Left renal pelvis (tissue), 4 donors: ENCODE measurements around the gene ABHD2. TPM values are rescaled to one million over a fixed set of nuclear protein-coding genes. Genes with fewer than 3 reads are reported as not detected.
"Not testable (repeated sequence)": the region's sequence is repeated elsewhere in the genome, so short reads cannot be mapped to it uniquely, and the experiment has no call there.

ENCODE experiments used
- DNase-seq, 4 donors: peaks; one replicate each; pipeline ENCODE4 v3.0.0-alpha.2; 2013; ENCODE audit warnings: low read depth in 4 of 4, low spot score in 3 of 4
- polyA plus RNA-seq, 4 donors: library from polyadenylated mRNA; unstranded; fragments of 120-200 nt; gene quantifications; one replicate each; pipeline ENCODE4 v1.2.1, GENCODE V29; 2013; ENCODE audit not compliant: insufficient read length in 4 of 4

The ABHD2 gene
- polyA plus RNA-seq, 4 donors, result 28.2 to 40.0 (median 29.6) TPM

GRCh38 chr15:89217031-89217430, 128.8 kb downstream of the ABHD2 start:
- no peak for DNase-seq

DNA sequence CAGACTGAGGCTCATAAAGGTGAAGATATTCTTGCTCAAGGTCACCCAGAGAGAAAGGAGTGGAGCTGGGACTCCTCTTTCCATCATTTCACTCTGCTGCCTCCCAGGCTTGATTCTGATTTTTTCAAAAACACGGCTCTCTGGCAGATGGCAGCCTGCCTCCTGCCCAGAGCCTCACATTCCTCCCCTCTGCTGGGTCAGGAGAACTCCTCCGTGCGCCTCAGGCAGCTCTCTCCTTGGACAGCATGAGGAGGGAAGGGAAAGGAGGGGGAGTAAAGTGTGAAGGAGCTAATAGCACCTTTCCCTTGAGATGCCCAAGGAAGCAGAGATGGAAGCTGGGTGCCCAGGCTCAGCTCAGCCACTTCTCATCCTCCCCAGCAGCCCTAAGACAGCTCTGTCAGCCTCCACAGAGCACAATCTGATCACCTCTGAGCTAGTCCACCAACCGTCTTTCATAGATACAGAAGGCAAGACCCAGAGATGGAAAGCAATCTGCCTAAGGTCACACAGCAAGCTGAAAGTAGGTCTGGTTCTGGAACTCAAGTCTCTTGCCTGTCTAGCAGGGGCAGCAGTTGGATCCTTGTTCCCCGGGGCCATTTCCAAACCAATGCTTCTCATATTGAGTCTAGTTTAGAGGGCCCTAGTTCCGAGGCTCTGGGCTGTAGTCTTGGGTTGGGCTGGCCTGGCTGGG, 129.6 kb downstream of the ABHD2 start:
- DNase-seq, result no peak

DNA sequence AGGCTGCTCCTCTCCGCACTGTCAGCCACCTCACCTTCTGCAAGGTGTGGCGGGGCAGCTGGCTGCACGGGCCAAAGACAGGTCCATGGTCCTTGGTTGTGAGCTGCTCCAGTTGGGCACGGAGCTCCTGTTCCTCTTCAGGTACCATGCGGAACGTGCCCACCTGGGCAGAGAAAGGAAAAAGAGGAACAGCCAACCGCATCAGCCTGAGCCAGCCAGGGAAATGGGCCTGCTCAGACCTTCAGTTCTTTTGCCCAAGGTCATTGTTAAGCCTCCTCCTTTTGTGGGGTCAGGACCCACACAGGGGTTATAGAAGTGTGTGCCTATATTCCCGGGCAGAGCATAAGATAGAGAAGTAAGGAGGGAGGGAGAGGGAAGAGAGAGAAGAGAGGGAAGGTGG, 130.3 kb downstream of the ABHD2 start:
- DNase-seq, result no peak

DNA sequence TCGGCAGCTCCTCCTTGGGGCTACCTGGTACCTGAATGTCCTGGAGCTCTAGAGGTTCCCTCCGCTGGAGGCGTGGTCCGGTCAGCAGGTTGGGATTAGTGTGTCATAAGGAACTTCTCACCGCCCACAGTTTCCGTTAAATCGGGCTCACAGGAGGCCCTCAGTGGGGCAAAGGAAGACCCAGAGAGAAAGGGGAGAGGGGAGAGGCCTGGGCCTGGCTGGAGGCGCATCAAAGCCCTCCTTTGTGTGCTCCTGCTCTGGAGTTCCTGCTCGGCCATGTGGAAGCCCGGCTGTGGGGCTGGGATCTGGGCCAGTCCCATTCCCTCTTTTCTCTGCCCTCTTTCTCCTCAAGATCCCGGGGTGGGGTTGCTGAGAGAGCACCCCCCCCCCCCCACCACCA, 133.3 kb downstream of the ABHD2 start, which contains the start of gene RLBP1:
RLBP1 (minus strand) TSS at position 37 of the 400 bp plus-strand sequence. CDS start 2,604 bp downstream, outside the sequence.
- no peak for DNase-seq

DNA sequence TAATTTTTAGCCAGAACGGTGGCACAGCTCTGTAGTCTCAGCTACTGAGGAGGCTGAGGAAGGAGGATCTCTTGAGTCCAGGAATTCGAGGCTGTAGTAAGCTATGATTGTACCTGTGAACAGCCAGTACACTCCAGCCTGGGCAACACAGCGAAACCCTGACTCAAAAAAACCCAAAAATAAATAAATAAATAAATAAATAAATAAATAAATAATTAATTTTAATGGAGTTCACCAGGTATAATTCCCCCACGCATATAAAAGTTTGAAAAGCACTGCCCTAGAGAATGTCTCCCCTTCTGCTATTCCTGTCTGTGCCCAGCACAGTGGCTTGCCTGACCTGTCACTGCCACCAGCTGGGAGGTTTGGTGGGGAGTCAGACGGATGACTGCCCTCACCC, 137.3 kb downstream of the ABHD2 start:
- no peak for DNase-seq

DNA sequence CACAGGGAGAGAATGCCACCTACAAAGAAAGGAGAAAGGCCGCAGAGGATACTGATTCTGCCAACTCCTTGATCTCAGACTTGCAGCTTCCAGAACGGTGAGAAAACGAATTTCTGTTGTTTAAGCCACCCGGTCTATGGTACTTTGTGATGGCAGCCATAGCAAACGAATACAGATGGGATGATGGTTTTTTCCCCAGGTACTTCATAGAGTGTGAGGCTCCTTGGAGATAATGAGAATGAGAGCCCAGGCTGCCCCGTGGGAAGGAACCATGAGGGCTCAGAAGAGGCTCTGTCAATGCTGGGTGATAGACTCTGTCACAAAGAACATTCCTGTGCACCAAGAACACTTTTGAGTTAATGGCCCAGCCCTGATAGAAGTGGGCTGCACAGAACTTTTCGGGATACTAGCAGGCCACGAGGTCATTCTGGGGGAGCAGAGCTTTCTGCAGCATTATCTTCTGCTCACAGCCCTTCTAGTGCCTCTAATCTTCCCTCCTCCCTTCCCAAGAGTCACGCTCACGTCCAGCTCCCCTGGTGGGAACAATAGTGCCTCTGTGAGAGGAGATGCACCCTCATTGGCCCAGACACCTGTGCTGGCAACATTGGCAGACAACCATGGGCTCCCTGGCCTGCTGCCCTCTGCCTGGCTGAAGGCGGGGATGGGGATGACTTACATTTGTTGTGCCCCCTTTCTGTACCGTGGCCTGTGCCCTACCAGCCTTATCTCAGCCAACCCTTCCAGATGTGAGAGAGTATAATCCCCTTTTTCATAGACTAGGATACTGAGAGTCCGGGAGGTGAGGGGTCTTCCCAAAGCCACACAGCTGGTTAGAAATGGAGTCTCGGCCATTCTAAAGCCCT, 138.3 kb downstream of the ABHD2 start:
- DNase-seq, result no peak

DNA sequence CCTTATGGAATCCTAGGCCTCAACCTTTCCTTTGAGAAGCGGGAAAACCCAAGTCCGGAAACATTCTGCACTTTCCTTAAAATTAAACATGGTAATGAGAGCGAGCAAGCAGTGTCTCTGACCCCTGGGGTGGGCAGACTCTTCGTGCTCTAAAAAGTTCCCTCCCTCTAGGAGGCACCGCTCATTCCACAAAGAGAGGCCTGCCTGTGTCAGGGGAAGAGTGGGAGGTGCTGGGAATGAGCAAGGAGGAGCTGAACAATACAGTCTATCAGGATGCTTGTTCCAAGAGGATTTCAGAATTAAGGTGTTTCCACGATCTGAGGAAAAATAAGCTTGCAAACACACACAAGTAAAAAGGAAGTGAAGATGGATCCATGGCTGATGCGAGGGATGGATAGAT, 139.2 kb downstream of the ABHD2 start:
- DNase-seq, result no peak

DNA sequence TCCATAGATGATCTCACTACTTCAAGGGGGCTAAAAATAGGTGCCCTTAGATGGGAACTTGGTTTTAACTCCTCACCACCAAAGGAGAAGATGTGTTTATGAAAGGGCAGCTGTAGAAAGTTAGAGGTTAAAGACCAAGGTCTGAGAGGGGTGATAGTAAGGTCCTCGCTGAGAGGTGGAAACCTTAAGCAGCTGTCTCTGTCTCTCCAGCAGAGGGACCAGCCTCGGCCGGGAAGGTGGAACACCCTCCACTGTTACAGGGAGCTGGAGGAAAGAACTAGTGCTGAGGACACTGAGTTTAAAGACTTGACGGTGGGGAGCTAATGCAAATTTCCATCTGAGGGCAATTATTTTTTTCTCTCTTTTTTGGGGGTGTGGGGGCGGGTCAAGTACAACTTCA, 142.0 kb downstream of the ABHD2 start:
- DNase-seq, result no peak

DNA sequence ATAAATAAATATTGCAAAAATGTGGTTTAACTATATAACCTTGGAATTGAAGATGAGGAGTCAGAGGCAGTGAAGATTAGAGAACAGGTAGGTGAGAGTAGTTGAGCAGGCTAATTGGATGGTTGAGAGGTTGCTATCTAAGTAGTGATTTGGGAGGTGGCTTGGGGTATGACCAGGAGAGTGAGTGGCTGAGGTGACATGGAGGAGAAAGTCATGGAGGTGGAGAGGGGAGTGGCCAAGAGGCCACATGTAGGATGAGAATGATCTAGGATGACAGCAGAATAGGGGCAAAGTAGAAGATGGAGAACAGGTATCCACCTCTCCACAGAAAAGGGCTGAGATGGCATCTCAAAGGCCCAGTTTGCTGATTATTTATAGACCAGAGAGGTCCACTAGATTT, 143.6 kb downstream of the ABHD2 start:
- no peak for DNase-seq

DNA sequence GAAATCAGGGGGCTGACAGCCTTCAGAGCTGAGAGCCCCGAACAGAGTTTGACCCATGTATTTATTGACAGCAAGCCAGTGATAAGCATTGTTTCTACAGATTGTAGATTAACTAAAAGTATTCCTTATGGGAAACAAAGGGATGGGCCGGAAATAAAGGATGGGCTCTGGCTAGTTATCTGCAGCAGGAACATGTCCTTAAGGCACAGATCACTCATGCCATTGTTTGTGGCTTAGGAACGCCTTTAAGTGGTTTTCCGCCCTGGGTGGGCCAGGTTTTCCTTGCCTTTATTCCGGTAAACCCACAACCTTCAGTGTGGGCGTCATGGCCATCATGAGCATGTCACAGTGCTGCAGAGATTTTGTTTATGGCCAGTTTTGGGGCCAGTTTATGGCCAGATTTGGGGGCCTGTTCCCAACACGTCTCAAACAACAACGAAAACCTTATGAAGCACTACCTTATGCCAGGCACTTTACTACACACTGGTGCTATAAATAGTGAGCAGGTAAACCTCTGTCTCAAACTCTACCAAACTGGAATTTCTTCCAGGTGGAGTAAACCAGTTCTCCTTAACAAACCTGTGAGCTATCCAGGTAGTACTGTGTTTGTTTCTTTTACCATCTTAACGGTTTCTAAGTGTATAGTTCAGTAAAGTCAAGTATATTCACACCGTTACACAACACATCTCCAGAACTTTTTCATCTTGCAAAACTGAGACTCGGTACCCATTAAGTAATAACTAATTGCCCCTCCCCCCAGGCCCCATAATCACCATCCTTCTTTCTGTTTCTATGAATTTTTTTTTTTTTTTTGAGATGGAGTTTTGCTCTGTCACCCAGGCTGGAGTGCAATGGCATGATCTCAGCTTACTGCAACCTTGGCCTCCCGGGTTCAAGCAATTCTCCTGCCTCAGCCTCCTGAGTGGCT, 151.9 kb downstream of the ABHD2 start:
- not testable (repeated sequence) for DNase-seq

GRCh38 chr15:89243046-89243690, 154.9 kb downstream of the ABHD2 start:
- no peak for DNase-seq

DNA sequence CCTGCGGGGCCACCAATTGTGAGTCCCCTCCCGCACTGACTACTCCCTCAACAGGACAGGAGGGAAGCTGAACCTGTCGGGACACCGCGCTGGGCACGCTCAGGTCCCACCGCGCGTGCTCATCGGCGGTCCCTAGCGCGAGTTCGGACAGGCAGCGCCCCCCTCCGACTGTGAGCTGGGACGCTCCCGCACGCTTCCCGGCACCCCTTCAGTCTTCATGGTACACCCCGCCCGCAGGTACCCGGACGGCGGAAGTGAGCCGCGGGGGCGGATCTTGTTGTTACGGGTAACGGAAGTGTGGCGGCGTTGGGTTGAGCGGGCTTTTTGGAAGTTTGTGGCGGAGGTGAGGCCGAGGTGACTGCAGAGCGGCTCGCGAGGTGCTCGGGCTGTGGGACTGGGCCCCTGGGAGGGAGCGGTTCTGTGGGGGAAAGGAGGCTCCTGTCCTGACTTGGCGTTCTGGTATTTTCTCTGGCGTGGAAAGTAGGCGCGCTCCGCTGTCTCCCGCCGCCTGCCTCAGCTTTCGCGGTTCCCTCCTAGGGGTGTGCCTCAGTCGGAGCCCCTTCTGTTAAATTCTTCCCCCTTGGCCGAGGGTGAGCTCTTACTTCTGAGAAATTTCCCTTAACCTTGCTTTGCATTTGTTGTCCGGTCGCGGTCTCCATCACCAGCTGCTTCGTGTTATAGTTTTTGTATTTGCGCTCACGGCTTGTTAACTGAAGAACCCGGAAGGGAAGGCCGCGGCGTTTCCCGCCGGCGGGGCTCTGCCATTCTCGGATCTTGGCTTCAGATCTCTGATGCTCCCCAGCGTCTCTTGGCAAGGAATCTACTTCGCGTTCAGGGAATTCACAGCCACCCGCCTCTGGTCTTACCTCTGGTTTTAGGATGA, 155.7 kb downstream of the ABHD2 start, which contains the start of gene FANCI:
FANCI (plus strand) TSS at position 289 of the 883 bp plus-strand sequence. CDS start 3,669 bp downstream, outside the sequence.
- peak; percentile 82 to 92 (median 88) for DNase-seq

DNA sequence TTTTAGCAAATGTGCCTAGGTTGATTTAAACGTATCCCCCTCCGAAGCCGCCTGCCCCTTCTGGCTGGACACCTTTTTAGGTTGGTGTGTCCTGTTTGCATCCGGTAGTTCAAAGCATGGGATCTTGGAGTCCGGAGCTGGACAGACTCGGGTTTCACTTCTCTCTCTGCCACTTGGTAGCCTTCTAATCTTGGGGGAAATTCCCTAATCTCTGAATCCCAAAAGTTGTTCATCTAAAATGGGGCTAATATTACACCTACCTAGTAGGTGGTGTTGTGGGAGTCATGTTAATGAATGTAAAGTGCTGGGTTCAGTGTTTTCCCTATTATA, 156.3 kb downstream of the ABHD2 start:
- DNase-seq, result no peak

GRCh38 chr15:89247446-89247845, 159.2 kb downstream of the ABHD2 start:
- DNase-seq, result no peak

DNA sequence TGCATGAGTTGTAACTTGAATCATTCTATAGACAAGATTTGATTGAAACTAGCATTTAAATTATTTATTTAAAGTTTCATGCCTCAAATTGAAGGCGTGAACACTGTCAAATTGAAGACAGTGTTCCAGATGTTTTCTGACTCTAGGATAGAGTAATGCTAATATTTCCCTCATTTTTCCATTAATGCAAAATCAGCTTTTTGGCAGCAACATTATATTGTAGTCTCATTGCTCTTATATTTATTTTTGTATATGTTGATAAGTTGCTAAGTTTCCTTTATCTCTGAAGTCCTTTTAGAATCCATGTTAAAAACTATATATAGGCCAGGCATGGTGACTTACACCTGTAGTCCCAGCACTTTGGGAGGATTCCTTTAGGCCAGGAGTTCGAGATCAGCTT, 160.3 kb downstream of the ABHD2 start:
- DNase-seq, result no peak

DNA sequence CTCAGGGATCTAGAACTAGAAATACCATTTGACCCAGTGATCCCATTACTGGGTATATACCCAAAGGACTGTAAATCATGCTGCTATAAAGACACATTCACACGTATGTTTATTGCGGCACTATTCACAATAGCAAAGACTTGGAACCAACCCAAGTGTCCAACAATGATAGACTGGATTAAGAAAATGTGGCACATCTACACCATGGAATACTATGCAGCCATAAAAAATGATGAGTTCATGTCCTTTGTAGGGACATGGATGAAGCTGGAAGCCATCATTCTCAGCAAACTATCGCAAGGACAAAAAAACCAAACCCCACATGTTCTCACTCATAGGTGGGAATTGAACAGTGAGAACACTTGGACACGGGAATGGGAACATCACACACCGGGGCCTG, 161.9 kb downstream of the ABHD2 start:
- not testable (repeated sequence) for DNase-seq
